ENCODE data around the gene OR1I1.

DNA sequence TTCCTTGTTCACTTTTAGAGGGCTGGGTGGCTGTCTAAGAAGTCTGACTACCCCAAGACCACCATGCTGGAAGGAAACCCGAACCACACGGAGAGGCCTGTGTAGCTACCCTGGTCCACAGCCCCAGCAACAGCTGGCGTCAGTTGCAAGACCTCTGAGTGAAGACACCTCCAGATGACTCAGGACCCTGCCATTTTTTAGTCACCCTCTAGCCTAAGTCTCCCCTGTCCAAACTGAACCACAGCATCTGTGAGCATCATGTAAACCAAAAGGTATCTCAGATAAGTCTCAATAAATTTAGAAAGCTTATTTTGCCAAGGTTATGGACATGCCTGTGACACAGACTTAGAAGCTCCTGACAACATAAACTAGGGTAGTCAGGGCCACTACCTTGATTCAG lies 23.0 kb downstream of the OR1I1 start:
- no peak for TF ChIP-seq POLR2A (IDR thresholded peaks at IDR 0.05; ENCODE audit: low read length)
- TF ChIP-seq, protein P1, sequence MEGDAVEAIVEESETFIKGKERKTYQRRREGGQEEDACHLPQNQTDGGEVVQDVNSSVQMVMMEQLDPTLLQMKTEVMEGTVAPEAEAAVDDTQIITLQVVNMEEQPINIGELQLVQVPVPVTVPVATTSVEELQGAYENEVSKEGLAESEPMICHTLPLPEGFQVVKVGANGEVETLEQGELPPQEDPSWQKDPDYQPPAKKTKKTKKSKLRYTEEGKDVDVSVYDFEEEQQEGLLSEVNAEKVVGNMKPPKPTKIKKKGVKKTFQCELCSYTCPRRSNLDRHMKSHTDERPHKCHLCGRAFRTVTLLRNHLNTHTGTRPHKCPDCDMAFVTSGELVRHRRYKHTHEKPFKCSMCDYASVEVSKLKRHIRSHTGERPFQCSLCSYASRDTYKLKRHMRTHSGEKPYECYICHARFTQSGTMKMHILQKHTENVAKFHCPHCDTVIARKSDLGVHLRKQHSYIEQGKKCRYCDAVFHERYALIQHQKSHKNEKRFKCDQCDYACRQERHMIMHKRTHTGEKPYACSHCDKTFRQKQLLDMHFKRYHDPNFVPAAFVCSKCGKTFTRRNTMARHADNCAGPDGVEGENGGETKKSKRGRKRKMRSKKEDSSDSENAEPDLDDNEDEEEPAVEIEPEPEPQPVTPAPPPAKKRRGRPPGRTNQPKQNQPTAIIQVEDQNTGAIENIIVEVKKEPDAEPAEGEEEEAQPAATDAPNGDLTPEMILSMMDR (IDR thresholded peaks at IDR 0.05) = no peak
- no peak for TF ChIP-seq REST (IDR thresholded peaks at IDR 0.05)
- no peak for TF ChIP-seq USF2 (IDR thresholded peaks at IDR 0.05)
- TF ChIP-seq, protein P2, sequence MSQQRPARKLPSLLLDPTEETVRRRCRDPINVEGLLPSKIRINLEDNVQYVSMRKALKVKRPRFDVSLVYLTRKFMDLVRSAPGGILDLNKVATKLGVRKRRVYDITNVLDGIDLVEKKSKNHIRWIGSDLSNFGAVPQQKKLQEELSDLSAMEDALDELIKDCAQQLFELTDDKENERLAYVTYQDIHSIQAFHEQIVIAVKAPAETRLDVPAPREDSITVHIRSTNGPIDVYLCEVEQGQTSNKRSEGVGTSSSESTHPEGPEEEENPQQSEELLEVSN (IDR thresholded peaks at IDR 0.05; ENCODE audit: borderline replicate concordance, low read depth) = no peak
- no peak for TF ChIP-seq EP300 (IDR thresholded peaks at IDR 0.05)

Data from A549 (cell line).